OCI-LY7 (cell line): Measurements from ENCODE around the gene ZNF609. TPM values are rescaled to one million over a fixed set of nuclear protein-coding genes. Genes with fewer than 3 reads are reported as not detected.

Experiments used
- BruUV-seq: library from RNA; stranded (reverse); fragments of 400-500 nt; replicated peaks from 2 replicates; lab custom pipeline; 2021; lab: Mats Ljungman, UMichigan
- CTCF ChIA-PET: fragments of 300-600 bp; sonication (Branson Sonifier 250); formaldehyde crosslinking; loops from one replicate; lab custom pipeline; 2022; ENCODE audit warnings: antibody characterized with exemption; ENCODE audit not compliant: unreplicated experiment; lab: Charles Lee
- POLR2A ChIA-PET: fragments of 300-600 bp; sonication (Branson Sonifier 250); formaldehyde crosslinking; loops from one replicate; lab custom pipeline; 2022; ENCODE audit warnings: antibody characterized with exemption; lab: Charles Lee
- DNase-seq: peaks from one replicate; pipeline ENCODE4 v3.0.0-alpha.2; 2015; ENCODE audit warnings: low spot score
- H2AFZ ChIP-seq: fragments of 200-600 bp; sonication (generic), shearing (Covaris generic); 2 replicates; pipeline ENCODE4 v1.6.1; 2014; ENCODE audit warnings: mild to moderate bottlenecking, antibody characterized with exemption, low read length, moderate library complexity
- H3K27ac ChIP-seq: fragments of 200-600 bp; sonication (generic); 2 replicates; pipeline ENCODE4 v1.5.1; 2014; ENCODE audit warnings: mixed run types, low read depth, mild to moderate bottlenecking, moderate library complexity, low read length, inconsistent platforms; ENCODE audit not compliant: poor library complexity, severe bottlenecking
- H3K36me3 ChIP-seq: fragments of 200-600 bp; sonication (generic); 2 replicates; pipeline ENCODE4 v1.6.1; 2014; ENCODE audit warnings: mild to moderate bottlenecking, antibody characterized with exemption, low read length, moderate library complexity, mixed read lengths; ENCODE audit not compliant: insufficient read depth
- H3K4me1 ChIP-seq: fragments of 200-600 bp; sonication (generic); 2 replicates; pipeline ENCODE4 v1.5.1; 2014; ENCODE audit warnings: mild to moderate bottlenecking, low read length; ENCODE audit not compliant: insufficient read depth, poor library complexity, severe bottlenecking
- H3K4me2 ChIP-seq: fragments of 200-600 bp; sonication (generic); 2 replicates; pipeline ENCODE4 v1.6.1; 2014; ENCODE audit warnings: mild to moderate bottlenecking, low read length
- H3K4me3 ChIP-seq: fragments of 200-600 bp; sonication (generic); 2 replicates; pipeline ENCODE4 v1.5.1; 2014; ENCODE audit warnings: mild to moderate bottlenecking, low read depth, low read length; ENCODE audit not compliant: poor library complexity, severe bottlenecking
- H3K79me2 ChIP-seq: fragments of 200-600 bp; sonication (generic); 2 replicates; pipeline ENCODE4 v1.6.1; 2016; ENCODE audit warnings: low read depth, mild to moderate bottlenecking, low read length, moderate library complexity, mixed read lengths; ENCODE audit not compliant: insufficient read depth
- H3K9me2 ChIP-seq: fragments of 200-600 bp; sonication (generic); 2 replicates; pipeline ENCODE4 v1.6.1; 2016; ENCODE audit warnings: mild to moderate bottlenecking, low read length, mixed read lengths; ENCODE audit not compliant: insufficient read depth
- H3K9me3 ChIP-seq: fragments of 200-600 bp; sonication (generic); 2 replicates; pipeline ENCODE4 v1.6.1; 2014; ENCODE audit warnings: mild to moderate bottlenecking, mixed run types, low read length, mixed read lengths
- H4K20me1 ChIP-seq: fragments of 200-600 bp; sonication (generic); 2 replicates; pipeline ENCODE4 v1.6.1; 2014; ENCODE audit warnings: mild to moderate bottlenecking, antibody characterized with exemption, low read length, moderate library complexity, mixed read lengths; ENCODE audit not compliant: insufficient read depth
- EZH2phosphoT487 ChIP-seq: fragments of 200-600 bp; sonication (generic); IDR thresholded peaks from 2 replicates; pipeline ENCODE4 v1.6.1; 2018; ENCODE audit warnings: low read depth, borderline replicate concordance, mild to moderate bottlenecking, mixed run types, antibody characterized with exemption, low read length, moderate library complexity, mixed read lengths
- intact Hi-C: fragments of 100-400 bp; cut with micrococcal nuclease; formaldehyde crosslinking; loops from one replicate; pipeline ENCODE4 v1.10.0; 2022; ENCODE audit not compliant: unreplicated experiment
- total RNA-seq, 2 experiments: library from RNA; depleted of rRNA in 1 of 2; stranded (reverse); fragments of >200 nt in 1 of 2; shearing (Covaris generic) in 1 of 2; gene quantifications; 2 replicates each; pipeline ENCODE4 v1.2.3, GENCODE V29; 2014 to 2022
- TF ChIP-seq, protein P1 (sequence below): fragments of 200-600 bp; sonication (generic); conservative IDR thresholded peaks from 2 replicates; pipeline ENCODE4 v1.5.1; 2014; ENCODE audit warnings: mild to moderate bottlenecking, antibody characterized with exemption, low read length, moderate library complexity, mixed read lengths

Gene ZNF609
- total RNA-seq, 2 experiments from 2014 or later, result 17.2 to 35.1 TPM

DNA sequence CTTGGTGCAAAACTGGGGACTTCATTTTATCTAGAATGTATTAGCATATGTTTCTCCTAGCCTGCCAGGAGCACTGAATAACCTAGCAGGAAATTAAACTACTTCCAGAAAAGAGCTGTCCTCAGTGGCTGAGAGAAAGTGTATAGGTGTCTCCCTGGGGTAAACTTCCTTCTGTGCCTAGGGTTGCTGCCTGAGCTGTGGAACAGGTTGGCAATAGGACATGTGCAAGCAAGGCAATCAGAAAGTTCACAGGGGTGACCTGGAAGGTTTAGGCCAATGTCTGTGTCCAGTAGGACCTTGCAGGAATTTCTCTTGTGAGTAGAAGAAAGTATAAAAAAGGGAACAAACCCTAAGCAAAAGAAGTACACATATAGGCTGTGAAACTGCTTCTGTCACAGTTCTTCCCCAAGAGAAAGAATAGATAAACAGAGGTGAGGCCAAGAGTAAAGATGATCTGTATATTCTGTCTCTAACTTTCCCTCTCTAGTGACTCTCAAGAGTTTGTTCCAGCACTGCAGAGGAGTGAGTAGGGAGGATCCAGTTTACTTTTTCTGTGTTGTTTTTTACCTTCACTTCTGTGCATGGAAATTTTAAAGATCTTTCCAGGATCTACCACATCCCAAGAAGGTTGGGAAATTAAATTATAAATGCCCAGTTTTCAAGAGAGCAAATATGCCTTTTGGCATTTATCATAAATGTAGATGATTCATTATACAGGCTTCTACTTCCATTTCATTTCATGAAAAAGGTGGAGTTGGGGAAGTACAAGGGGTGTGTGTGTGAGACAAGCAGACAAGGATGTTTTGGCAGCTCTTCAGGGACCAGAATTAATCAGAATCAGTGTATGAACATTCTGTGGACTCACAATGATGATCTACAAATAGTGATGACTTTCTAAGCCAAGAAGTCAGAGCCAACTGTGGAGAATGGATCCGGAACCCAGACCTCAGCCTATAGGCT is 159.8 kb downstream of the ZNF609 start:
- Histone ChIP-seq H4K20me1 (peaks cover 7% of the 10 kb centered on the region; the same call in 1 of the 2 replicates), H3K9me2 (no peaks in the 10 kb centered on the region), H3K79me2 (no peaks in the 10 kb centered on the region; the same call in 1 of the 2 replicates), H2AFZ (no peak overlapping the region), H3K4me1 (peaks cover 35% of the 10 kb centered on the region), H3K4me2 (peak overlapping the region; percentile 26; the same call in 1 of the 2 replicates), H3K4me3 (no peak overlapping the region), H3K9me3 (no peaks in the 10 kb centered on the region), H3K36me3 (no peaks in the 10 kb centered on the region; the same call in 1 of the 2 replicates), H3K27ac (no peak overlapping the region)
- CTCF ChIA-PET, result no interaction called here
- POLR2A ChIA-PET, result interaction anchor here (0.7 to 0.8 kb wide), 2 partner anchors 11 to 14 kb away, joined by 3 read pairs; no protein-coding TSS in a partner anchor
- no peak for DNase-seq
- intact Hi-C loops, result no loop called here
- BruUV-seq, result no TSS peak
- no peak for TF ChIP-seq EZH2phosphoT487
- TF ChIP-seq, protein P1, sequence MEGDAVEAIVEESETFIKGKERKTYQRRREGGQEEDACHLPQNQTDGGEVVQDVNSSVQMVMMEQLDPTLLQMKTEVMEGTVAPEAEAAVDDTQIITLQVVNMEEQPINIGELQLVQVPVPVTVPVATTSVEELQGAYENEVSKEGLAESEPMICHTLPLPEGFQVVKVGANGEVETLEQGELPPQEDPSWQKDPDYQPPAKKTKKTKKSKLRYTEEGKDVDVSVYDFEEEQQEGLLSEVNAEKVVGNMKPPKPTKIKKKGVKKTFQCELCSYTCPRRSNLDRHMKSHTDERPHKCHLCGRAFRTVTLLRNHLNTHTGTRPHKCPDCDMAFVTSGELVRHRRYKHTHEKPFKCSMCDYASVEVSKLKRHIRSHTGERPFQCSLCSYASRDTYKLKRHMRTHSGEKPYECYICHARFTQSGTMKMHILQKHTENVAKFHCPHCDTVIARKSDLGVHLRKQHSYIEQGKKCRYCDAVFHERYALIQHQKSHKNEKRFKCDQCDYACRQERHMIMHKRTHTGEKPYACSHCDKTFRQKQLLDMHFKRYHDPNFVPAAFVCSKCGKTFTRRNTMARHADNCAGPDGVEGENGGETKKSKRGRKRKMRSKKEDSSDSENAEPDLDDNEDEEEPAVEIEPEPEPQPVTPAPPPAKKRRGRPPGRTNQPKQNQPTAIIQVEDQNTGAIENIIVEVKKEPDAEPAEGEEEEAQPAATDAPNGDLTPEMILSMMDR, result no peak

DNA sequence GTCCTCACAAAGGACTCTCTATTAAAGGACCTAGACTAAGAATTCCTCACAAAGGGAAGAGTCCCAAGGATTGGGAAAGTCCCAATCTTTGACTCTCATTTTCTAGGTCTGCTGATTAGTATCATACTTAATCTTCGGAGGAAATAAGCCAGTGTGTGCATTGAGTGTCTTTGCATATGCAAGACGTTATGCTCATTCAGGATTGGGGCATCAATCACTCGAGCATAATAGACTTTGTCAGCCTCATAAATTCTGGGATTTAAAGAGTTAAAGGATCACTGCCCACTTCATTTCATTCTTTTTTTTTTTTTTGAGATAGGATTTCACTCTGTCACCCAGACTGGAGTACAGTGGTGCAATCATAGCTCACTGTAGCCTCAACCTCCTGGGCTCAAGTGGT is 160.7 kb downstream of the ZNF609 start:
- Histone ChIP-seq H3K27ac (no peak overlapping the region), H2AFZ (no peak overlapping the region), H3K9me2 (no peaks in the 10 kb centered on the region), H4K20me1 (peaks cover 7% of the 10 kb centered on the region; the same call in 1 of the 2 replicates), H3K4me3 (no peak overlapping the region), H3K36me3 (no peaks in the 10 kb centered on the region; the same call in 1 of the 2 replicates), H3K79me2 (no peaks in the 10 kb centered on the region; the same call in 1 of the 2 replicates), H3K4me2 (no peak overlapping the region), H3K4me1 (peaks cover 35% of the 10 kb centered on the region), H3K9me3 (no peaks in the 10 kb centered on the region)
- intact Hi-C loops, result loop anchor here (1.0 kb wide), 1 partner anchor 8 kb away; no protein-coding TSS in a partner anchor
- ChIA-PET CTCF (no interaction called here), POLR2A (no interaction called here)
- BruUV-seq, result no TSS peak
- TF ChIP-seq EZH2phosphoT487, result no peak
- TF ChIP-seq, protein P1, result no peak
- no peak for DNase-seq
